Stomach (tissue), 9 donors: ENCODE results near the gene WAS. TPM values are rescaled to one million over a fixed set of nuclear protein-coding genes. Genes with fewer than 3 reads are reported as not detected.
A peak's percentile ranks its signal among the peaks of the same experiment; 100 is the strongest.
"Not testable (repeated sequence)": the region's sequence is repeated elsewhere in the genome, so short reads cannot be mapped to it uniquely, and the experiment has no call there.

Experiments used
- DNase-seq, 2 donors: peaks; one replicate each; pipeline versions ENCODE4 v3.0.0 to v3.0.0-alpha.2; 2013 to 2019
- H3K27ac ChIP-seq, 5 donors: fragments of 200-600 bp in 4 of 5; sonication (generic) in 4 of 5; one replicate each; pipeline ENCODE4 v1.5.1; 2013 to 2019; ENCODE audit warnings: mild to moderate bottlenecking in 1 of 5, moderate library complexity in 1 of 5
- H3K27me3 ChIP-seq, 3 donors: fragments of 200-600 bp; sonication (generic); one replicate each; pipeline ENCODE4 v1.5.1; 2017 to 2019; ENCODE audit warnings: mixed run types in 1 of 3
- H3K36me3 ChIP-seq, 4 donors: fragments of 200-600 bp; sonication (generic); 1 replicate in 3 of 4; 2 replicates in 1 of 4; pipeline ENCODE4 v1.5.1; 2016 to 2019
- H3K4me1 ChIP-seq, 4 donors: fragments of 200-600 bp; sonication (generic); one replicate each; pipeline ENCODE4 v1.5.1; 2016 to 2019
- H3K4me3 ChIP-seq, 4 donors: fragments of 200-600 bp; sonication (generic) in 3 of 4; one replicate each; pipeline ENCODE4 v1.5.1; 2016 to 2019; ENCODE audit warnings: mild to moderate bottlenecking in 1 of 4
- H3K9me3 ChIP-seq, 4 donors: fragments of 200-600 bp; sonication (generic); one replicate each; pipeline ENCODE4 v1.5.1; 2016 to 2019
- CTCF ChIP-seq, 7 experiments: fragments of 450-650 bp in 4 of 7; fragments of 200-600 bp in 3 of 7; sonication (generic) in 3 of 7; IDR thresholded peaks; one replicate each; pipeline ENCODE4 v1.5.1; 2016 to 2019; ENCODE audit warnings: antibody characterized with exemption in 7 of 7, control low read depth in 2 of 7, mild to moderate bottlenecking in 1 of 7
- EP300 ChIP-seq: sonication (generic); formaldehyde crosslinking; IDR thresholded peaks from one replicate; pipeline ENCODE4 v1.6.1; 2017; ENCODE audit warnings: antibody characterized with exemption
- POLR2A ChIP-seq, 4 donors: fragments of 450-650 bp; IDR thresholded peaks; one replicate each; pipeline ENCODE4 v1.6.1; 2016; ENCODE audit warnings: antibody characterized with exemption in 4 of 4, control low read depth in 2 of 4, mild to moderate bottlenecking in 1 of 4, moderate library complexity in 1 of 4
- POLR2AphosphoS5 ChIP-seq, 3 donors: sonication (generic); formaldehyde crosslinking; IDR thresholded peaks; one replicate each; pipeline ENCODE4 v1.6.1; 2016; ENCODE audit warnings: antibody characterized with exemption in 3 of 3
- WGBS, 5 donors: extraction: QIAGEN DNeasy Blood & Tissue Kit in 3 of 5; methylation state at CpG; one replicate each; pipeline versions ENCODE4 v1.1.5 to v1.1.7; 2013 to 2018; 5-methylcytosine and 5-hydroxymethylcytosine counted together
- intact Hi-C: fragments of 100-400 bp; cut with DNase I; formaldehyde crosslinking; loops from one replicate; pipeline ENCODE4 v1.15.1; 2023; ENCODE audit warnings: low total_unique reads
- polyA plus RNA-seq, 3 donors: library from polyadenylated mRNA; stranded (reverse); fragments of 200-250 nt; gene quantifications; one replicate each; pipeline ENCODE4 v1.2.3, GENCODE V29; 2013
- total RNA-seq, 5 donors: library from RNA; depleted of rRNA; stranded (reverse); fragments of >200 nt; gene quantifications; one replicate each; pipeline versions ENCODE4 v1.1.0 to v1.2.3, GENCODE V29; 2014 to 2016
- donor health status: healthy with polysubstance abuse.
- donor health status: Bipolar disorder and iron deficiency.
- donor health status: healthy.

WAS gene
- total and polyA plus RNA-seq, 8 donors, result 2.3 to 8.4 (median 4.5) TPM

DNA sequence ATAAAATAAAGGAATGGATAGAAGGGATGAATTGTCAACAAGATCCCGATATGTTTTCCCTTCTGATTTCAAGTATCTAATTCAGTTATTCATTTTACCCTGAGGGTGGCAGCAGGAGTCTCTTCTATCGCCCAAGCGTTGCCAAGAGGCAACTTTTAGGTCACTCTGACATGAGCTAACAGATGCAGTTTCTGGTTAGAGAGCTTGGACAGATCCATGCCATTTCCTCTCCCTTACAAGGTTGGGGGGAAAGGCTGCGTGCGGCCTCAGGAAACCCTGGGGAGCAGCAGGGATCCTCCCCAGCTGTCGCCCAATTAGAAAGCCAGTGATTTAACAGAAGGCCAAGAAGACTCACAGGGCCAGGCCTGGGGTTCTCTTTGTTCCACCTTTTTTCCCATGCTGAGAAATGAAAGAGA, 35.3 kb upstream of the WAS start:
- 2 to 47% (median 19%) methylated on average over 3 to 6 of the region's 6 CpGs for WGBS, 5 donors
- Histone ChIP-seq H3K9me3 (no peaks in the 10 kb centered on the region), H3K4me3 (no peak overlapping the region), H3K27ac (no peak overlapping the region), H3K36me3 (no peaks in the 10 kb centered on the region), H3K4me1 (no peaks in the 10 kb centered on the region), H3K27me3 (no peaks in the 10 kb centered on the region)
- intact Hi-C loops, result no loop called here
- DNase-seq, result peak; percentile 27 to 73
- TF ChIP-seq CTCF (IDR thresholded peaks at IDR 0.05), result peak in 1 of 7 experiments; percentile 20
- no peak for TF ChIP-seq POLR2AphosphoS5 (IDR thresholded peaks at IDR 0.05)

- Histone ChIP-seq H3K27ac (no peak overlapping the region), H3K9me3 (no peaks in the 10 kb centered on the region)
- WGBS, 5 donors, result 69 to 79% (median 74%) methylated on average over 3 of the region's 3 CpGs
Observed at GRCh38 chrX:48649102-48649501, 34.5 kb upstream of the WAS start.

DNA sequence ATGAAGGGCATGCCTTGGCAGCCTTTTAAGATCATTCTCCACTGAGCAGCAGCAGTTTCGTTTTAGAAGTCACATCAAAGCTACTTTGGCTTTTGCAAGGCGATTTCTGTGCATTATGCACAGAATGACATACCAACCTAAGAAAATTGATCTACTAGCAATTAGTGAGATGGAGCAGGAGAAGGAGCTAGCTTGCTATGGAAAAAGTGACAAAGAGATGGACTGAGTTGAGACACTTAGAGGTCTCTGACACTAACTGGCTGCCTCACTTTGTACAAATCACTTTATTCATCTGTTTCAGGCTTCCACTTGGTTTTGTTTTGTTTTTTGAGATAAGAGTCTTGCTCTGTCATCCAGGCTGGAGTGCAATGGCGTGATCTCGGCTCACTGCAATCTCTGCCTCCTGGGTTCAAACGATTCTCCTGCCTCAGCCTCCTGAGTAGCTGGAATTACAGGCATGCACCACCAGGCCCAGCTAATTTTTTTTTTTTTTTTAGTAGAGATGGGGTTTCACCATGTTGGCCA, 31.5 kb upstream of the WAS start:
- H3K27ac ChIP-seq, H3K36me3 ChIP-seq, intact Hi-C loops, H3K27me3 ChIP-seq, H3K4me3 ChIP-seq, H3K4me1 ChIP-seq, H3K9me3 ChIP-seq, DNase-seq: not testable (repeated sequence)
- 63 to 79% (median 65%) methylated on average over 5 of the region's 5 CpGs for WGBS, 5 donors

More at GRCh38 chrX:48649102-48649501, 34.5 kb upstream of the WAS start:
- DNase-seq, result no peak
- no peak for TF ChIP-seq EP300
- TF ChIP-seq CTCF (IDR thresholded peaks at IDR 0.05), result no peak
- no peak for TF ChIP-seq POLR2A (IDR thresholded peaks at IDR 0.05)
- TF ChIP-seq POLR2AphosphoS5 (IDR thresholded peaks at IDR 0.05), result no peak
- intact Hi-C loops, result no loop called here
- no peaks in the 10 kb centered on the region for H3K4me1 ChIP-seq
- no peak overlapping the region for H3K4me3 ChIP-seq
- no peaks in the 10 kb centered on the region for H3K36me3 ChIP-seq
- no peaks in the 10 kb centered on the region for H3K27me3 ChIP-seq

DNA sequence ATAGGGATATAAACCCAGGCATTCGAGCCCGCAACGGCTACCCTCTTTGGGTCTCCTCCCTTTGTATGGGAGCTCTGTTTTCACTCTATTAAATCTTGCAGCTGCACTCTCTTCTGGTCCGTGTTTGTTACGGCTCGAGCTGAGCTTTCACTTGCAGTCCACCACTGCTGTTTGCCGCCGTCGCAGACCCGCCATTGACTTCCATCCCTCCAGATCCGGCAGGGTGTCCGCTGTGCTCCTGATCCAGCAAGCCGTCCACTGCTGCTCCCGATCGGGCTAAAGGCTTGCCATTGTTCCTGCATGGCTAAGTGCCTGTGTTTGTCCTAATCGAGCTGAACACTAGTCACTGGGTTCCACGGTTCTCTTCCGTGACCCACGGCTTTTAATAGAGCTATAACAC, 28.9 kb upstream of the WAS start:
- H3K9me3 ChIP-seq, H3K36me3 ChIP-seq, H3K27ac ChIP-seq, DNase-seq, intact Hi-C loops, H3K27me3 ChIP-seq, H3K4me1 ChIP-seq: not testable (repeated sequence)
- 34 to 75% (median 54%) methylated on average over 4 to 19 of the region's 19 CpGs for WGBS, 5 donors
- H3K4me3 ChIP-seq, result peak overlapping the region in 2 of 4 donors; percentile 2 to 4

- H3K36me3 ChIP-seq, H3K4me1 ChIP-seq, H3K27me3 ChIP-seq, H3K27ac ChIP-seq, DNase-seq, intact Hi-C loops, H3K4me3 ChIP-seq: not testable (repeated sequence)
- H3K9me3 ChIP-seq, result peaks cover 0 to 12% (median 0%) of the 10 kb centered on the region in 4 donors
- 94 to 96% (median 96%) methylated on average over 3 to 27 of the region's 34 CpGs for WGBS, 5 donors
Observed at GRCh38 chrX:48659686-48660085, 23.9 kb upstream of the WAS start.

DNA sequence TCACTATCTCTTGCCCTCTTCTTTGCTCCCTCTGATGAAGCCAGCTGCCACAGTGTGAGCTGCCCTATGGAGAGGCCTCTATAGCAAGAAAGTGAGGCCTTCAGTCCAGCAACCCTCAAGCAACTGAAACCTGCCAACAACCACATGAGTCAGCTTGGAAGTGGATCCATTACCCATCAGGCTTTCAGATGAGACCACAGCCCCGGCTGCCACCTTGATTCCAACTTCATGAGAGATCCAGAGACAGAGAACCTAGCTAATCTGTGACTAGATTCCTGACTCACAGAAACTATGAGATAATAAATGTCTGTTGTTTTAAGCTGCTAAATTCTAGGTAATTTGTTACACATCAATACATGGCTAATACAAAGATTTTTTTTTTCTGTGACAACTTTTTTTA, 20.4 kb upstream of the WAS start:
- Histone ChIP-seq H3K9me3 (peaks cover 0 to 7% (median 0%) of the 10 kb centered on the region in 4 donors), H3K4me3 (no peak overlapping the region), H3K27ac (no peak overlapping the region), H3K36me3 (no peaks in the 10 kb centered on the region), H3K27me3 (no peaks in the 10 kb centered on the region), H3K4me1 (no peaks in the 10 kb centered on the region)
- intact Hi-C loops, result no loop called here
- no peak for DNase-seq
- WGBS, 5 donors, result 20 to 92% (median 86%) methylated on average over 1 of the region's 1 CpG
- TF ChIP-seq EP300 (no peak), POLR2A (IDR thresholded peaks at IDR 0.05) (no peak), CTCF (IDR thresholded peaks at IDR 0.05) (no peak), POLR2AphosphoS5 (IDR thresholded peaks at IDR 0.05) (no peak)
